Erythroblast (primary cell): ENCODE data around the gene LSG1.
A peak's percentile ranks its signal among the peaks of the same experiment; 100 is the strongest.

Experiments used
- DNase-seq, 2 experiments: peaks; one replicate each; lab custom pipeline; 2025; lab: John Stamatoyannopoulos, UW
- GATA1 ChIP-seq: IDR thresholded peaks from 2 replicates; pipeline ENCODE4 v1.6.1; 2011; ENCODE audit warnings: low read depth, mild to moderate bottlenecking, control low read depth, low read length, moderate library complexity
- POLR2A ChIP-seq: IDR thresholded peaks from 2 replicates; pipeline ENCODE4 v1.6.1; 2011; ENCODE audit warnings: mild to moderate bottlenecking, low read length

The LSG1 gene

GRCh38 chr3:194671900-194672808 lies at the start of gene LSG1:
Gene LSG1 (minus strand): TSS chr3:194672191. CDS start chr3:194672162, 29 bp downstream.
- DNase-seq: peak; percentile 98
- peak; percentile 69 for TF ChIP-seq POLR2A
- no peak for TF ChIP-seq GATA1

GRCh38 chr3:194720048-194720447 lies 48.1 kb upstream of the LSG1 start:
- TF ChIP-seq POLR2A: no peak
- no peak for TF ChIP-seq GATA1
- DNase-seq: no peak

GRCh38 chr3:194718079-194718478 lies 46.1 kb upstream of the LSG1 start:
- no peak for TF ChIP-seq POLR2A
- no peak for TF ChIP-seq GATA1

GRCh38 chr3:194715022-194715800 lies 43.2 kb upstream of the LSG1 start:
- TF ChIP-seq POLR2A: no peak
- no peak for TF ChIP-seq GATA1
- DNase-seq: no peak

More at GRCh38 chr3:194718079-194718478, 46.1 kb upstream of the LSG1 start:
- no peak for DNase-seq

- no peak for DNase-seq
Observed at GRCh38 chr3:194714564-194714963, 42.6 kb upstream of the LSG1 start.

GRCh38 chr3:194714137-194714455 lies 42.1 kb upstream of the LSG1 start:
- no peak for DNase-seq
- no peak for TF ChIP-seq GATA1

More at GRCh38 chr3:194714564-194714963, 42.6 kb upstream of the LSG1 start:
- TF ChIP-seq GATA1: no peak
- no peak for TF ChIP-seq POLR2A

GRCh38 chr3:194713299-194714136 lies 41.5 kb upstream of the LSG1 start:
- no peak for TF ChIP-seq GATA1
- no peak for TF ChIP-seq POLR2A
- DNase-seq: no peak

- TF ChIP-seq POLR2A (no peak), GATA1 (no peak)
- DNase-seq: no peak
Observed at GRCh38 chr3:194711913-194712312, 39.9 kb upstream of the LSG1 start.

- TF ChIP-seq POLR2A (no peak), GATA1 (no peak)
- DNase-seq: no peak
Observed at GRCh38 chr3:194711286-194711685, 39.3 kb upstream of the LSG1 start.

GRCh38 chr3:194707147-194707540 lies 35.2 kb upstream of the LSG1 start:
- no peak for DNase-seq
- TF ChIP-seq GATA1 (no peak), POLR2A (no peak)

GRCh38 chr3:194705761-194706160 lies 33.8 kb upstream of the LSG1 start:
- no peak for DNase-seq
- TF ChIP-seq GATA1 (no peak), POLR2A (no peak)

GRCh38 chr3:194705227-194705626 lies 33.2 kb upstream of the LSG1 start:
- no peak for DNase-seq
- TF ChIP-seq GATA1: no peak
- TF ChIP-seq POLR2A: no peak

- DNase-seq: no peak
- no peak for TF ChIP-seq GATA1
- TF ChIP-seq POLR2A: no peak
Observed at GRCh38 chr3:194702545-194702944, 30.6 kb upstream of the LSG1 start.

GRCh38 chr3:194696702-194697101 lies 24.7 kb upstream of the LSG1 start:
- DNase-seq: no peak
- no peak for TF ChIP-seq POLR2A
- TF ChIP-seq GATA1: no peak
